Stimulated activated CD8-positive, alpha-beta memory T cell treated with anti-CD3 and anti-CD28 coated beads, Interleukin-4, amount 100 ng/mL, for 1 hour (primary cell): Measurements from ENCODE around the gene CHRNA3.
"Not testable (repeated sequence)": the region's sequence is repeated elsewhere in the genome, so short reads cannot be mapped to it uniquely, and the experiment has no call there.

Source experiments
- DNase-seq, 2 donors: peaks; one replicate each; pipeline ENCODE4 v3.0.0-alpha.2; 2020; ENCODE audit warnings: low read depth in 2 of 2, low spot score in 1 of 2

The CHRNA3 gene

GRCh38 chr15:78618064-78618463, 2.7 kb downstream of the CHRNA3 start:
- DNase-seq: no peak

DNA sequence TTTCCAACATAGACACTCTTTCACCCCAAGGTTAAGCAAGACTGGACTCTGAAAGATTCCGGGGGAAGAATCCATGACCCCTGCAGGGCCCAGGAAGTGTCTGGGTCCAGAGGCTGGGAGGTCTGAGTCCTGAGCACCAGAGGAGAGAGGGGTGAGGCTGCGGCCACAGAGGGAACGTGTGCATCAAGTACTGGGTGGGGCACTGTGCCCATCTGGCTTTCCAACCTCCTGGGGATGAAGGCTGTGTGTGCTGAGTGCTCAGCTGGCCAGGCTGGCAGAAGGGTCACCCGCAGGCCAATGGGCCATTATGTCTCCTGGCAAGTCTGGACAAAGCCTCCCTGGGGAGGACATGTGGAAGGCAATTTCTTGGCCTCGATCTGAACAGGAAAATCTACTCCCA, 3.3 kb downstream of the CHRNA3 start:
- no peak for DNase-seq

- no peak for DNase-seq
Observed at GRCh38 chr15:78617076-78617475, 3.7 kb downstream of the CHRNA3 start.

DNA sequence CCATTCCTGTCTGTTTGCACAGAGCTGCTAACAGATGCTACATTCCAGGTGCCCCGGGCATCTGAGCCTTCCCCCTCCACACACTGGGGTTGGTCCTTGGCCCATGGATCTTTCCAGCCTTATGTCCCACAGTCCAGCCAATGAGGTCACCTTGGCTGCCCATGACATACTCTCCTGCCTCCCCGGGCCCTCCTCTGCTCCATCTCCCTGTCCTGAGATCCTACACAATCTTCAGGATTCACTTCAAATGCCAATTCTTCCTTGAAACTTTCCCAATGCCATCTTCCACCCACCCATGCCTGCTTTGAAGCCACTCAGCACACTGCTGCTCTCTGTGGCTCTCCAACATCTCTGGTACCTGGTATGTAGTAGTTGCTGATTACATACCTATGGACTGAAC, 4.3 kb downstream of the CHRNA3 start:
- no peak for DNase-seq

DNA sequence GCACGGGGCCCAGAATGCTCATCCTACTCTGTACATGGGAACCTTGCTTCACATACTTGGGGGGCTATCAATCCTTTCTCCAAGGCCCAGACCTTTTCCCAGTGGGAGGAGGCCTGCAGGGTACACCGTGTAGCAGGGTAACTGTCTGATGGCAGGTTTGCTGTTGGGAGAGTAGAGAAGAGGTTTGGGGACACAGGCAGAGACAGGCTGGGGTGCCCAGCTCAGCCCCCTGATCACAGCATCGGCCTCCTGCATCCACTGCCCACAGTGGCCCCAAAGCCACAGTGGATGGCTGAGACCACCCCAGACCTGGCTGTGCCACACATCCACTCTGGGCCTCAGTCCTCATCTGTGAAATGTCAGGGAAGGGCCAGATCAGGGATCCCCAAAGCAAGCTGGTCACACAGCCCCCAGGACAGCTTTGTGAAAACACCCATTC, 5.6 kb downstream of the CHRNA3 start:
- DNase-seq: no peak

GRCh38 chr15:78614021-78614420, 6.8 kb downstream of the CHRNA3 start:
- DNase-seq: no peak

GRCh38 chr15:78609551-78609950, 11.2 kb downstream of the CHRNA3 start:
- DNase-seq: not testable (repeated sequence)

DNA sequence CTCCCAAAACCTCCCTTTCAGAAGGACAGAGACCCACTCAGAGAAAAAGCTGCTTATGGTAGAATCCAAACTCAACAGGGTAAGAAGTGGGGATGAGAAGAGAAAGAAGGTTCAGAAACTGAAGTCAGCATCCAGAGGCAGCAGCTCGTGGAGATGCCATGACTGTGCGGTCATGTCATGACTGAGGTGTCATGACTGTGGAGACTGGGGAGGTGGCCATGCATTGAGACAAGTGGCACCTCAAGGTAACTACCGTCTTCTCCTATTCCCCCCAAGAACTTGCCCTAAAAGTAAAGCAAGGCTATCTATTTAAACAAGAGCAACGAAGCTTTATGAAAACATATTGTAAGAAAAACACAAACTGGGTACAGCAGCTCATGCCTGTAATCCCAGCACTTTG, 15.1 kb downstream of the CHRNA3 start:
- DNase-seq: no peak

GRCh38 chr15:78605201-78605600, 15.6 kb downstream of the CHRNA3 start:
- DNase-seq: no peak

DNA sequence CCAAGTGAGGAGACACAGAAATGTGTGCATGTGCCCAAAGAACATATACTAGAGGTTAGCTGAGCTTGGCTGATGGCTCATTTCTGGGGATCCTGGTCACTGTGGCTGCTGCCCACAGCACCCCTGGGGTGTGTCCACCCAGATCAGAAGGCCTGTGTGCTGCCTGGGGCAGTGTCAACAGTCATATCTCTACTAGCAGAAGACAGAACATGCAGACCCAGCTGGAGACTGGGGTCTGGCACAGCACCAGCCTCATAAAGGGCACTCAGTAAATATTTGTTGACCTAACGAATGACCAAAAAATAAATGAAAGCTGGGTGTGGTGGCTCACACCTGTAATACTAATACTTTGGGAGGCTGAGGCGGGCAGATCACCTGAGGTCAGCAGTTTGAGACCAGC, 16.4 kb downstream of the CHRNA3 start:
- no peak for DNase-seq

DNA sequence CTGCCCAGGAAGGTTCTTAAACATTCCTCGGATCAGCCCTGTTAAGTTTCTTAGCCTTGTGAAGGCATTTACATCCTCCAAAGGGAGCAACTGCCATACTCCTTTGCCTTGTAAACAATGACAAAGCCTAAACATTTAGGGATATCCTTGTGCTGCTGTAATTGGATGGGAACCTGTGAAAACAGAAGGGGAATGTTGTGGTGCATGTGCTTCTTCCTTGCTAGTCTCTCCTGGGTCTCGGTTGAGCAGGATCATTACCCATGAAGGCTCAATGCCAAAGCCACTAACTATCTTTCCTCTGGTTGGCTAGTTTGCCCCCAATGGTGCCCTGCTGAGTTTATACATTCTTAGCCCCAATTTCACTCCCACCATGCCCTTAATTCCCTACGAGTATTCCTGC, 17.3 kb downstream of the CHRNA3 start:
- no peak for DNase-seq

- no peak for DNase-seq
Observed at GRCh38 chr15:78599189-78599588, 21.6 kb downstream of the CHRNA3 start.

GRCh38 chr15:78598348-78598747, 22.4 kb downstream of the CHRNA3 start:
- DNase-seq: no peak

DNA sequence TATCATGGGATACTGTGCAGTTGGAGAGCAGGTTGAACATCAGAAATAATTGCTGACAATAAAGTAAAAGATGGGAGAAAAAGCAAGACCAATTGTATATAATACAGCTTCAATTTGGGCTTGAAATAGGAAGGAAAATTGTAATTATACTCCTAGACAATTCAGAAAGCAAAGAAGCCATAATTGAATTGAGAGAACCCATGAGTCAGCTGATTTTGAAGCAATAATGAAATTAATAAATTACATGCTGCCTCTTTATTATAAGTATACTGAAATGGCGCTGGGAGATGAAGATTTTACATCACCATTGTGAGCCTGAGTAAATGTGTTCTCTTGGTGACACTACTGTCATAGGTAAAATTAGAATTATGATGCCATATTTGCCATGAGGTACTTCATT, 23.2 kb downstream of the CHRNA3 start:
- no peak for DNase-seq

GRCh38 chr15:78574944-78575343, 45.9 kb downstream of the CHRNA3 start:
- no peak for DNase-seq

DNA sequence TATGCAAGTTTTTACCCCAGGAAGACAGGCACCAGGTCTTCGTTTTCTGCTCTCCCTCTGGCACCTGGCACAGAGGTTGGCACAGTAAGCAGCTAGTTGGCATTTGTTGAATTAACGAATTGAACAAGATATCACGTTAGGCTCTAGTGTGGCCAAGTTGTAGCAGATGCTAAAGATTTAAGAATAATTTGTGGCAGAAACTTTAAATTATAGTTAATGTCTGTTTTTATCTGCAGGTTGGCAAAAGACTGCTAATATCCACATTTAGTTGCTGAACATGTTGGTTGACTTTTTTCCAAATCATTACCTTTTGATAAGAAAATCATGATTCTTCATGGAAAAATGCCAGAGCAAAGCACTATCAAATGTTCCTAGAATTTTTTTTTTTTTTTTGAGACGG, 47.4 kb downstream of the CHRNA3 start:
- no peak for DNase-seq

GRCh38 chr15:78571382-78571781, 49.4 kb downstream of the CHRNA3 start:
- no peak for DNase-seq

GRCh38 chr15:78570710-78571109, 50.1 kb downstream of the CHRNA3 start:
- no peak for DNase-seq

DNA sequence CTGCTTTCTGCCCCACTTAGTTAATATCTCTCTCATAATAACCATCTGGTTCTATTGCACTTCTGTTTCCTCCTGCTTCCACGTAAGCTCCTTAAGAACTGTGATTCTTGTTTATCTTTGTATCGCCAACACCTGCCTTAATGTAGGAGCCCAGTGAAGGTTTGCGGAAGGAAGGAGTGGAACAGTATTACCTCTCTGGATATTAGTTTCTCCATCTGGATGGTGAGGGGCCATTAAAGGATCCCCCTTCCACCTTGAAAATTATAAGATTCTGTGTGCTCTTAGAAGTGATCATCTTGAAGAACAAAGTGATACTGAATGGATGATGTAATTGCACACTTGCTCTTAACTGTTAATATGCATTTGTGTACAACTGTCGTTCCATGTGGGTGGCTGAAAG, 53.3 kb downstream of the CHRNA3 start:
- no peak for DNase-seq

GRCh38 chr15:78565951-78566774, 54.6 kb downstream of the CHRNA3 start:
- no peak for DNase-seq

DNA sequence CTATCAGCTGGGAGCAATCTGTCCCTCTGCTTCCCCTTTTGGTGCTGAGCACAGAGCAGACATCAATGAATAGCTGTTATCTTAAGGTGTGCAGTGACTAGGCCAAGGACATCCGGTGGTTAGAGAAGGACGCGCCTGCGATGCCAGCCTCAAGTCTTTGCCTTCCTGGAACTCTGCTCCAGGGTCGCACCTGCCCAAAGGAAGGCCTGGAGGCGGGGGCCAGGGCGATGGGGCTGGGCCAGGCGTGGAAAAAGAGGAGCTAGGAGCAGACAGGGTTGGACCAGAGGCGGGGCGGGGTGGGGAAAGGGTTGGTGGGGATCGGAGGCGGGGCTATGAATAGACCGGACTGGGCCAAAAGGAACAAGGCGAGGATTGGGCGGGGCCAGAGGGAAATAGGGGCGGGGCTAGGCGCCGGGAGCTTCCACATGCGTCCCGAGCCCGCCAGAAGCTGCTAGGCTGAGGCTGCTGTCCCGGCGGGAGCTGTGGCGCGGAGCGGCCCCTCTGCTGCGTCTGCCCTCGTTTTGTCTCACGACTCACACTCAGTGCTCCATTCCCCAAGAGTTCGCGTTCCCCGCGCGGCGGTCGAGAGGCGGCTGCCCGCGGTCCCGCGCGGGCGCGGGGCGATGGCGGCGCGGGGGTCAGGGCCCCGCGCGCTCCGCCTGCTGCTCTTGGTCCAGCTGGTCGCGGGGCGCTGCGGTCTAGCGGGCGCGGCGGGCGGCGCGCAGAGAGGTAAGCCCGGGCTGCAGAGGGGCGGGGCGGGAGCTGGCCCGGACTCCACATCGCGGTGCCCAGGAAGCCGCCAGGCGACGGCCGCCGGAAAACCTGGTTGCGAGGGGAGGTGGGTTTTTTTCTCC, 55.5 kb downstream of the CHRNA3 start, which contains the start of gene CHRNA5:
CHRNA5 (plus strand) TSS at position 424 of the 854 bp plus-strand sequence; CDS start at position 624, 200 bp downstream.
- DNase-seq: peak; percentile 28 to 42

- no peak for DNase-seq
Observed at GRCh38 chr15:78564743-78565096, 56.1 kb downstream of the CHRNA3 start.
